A673 (cell line): ENCODE measurements around the gene TRMT2B. TPM values are rescaled to one million over a fixed set of nuclear protein-coding genes. Genes with fewer than 3 reads are reported as not detected.

Experiments used
- BruUV-seq: library from RNA; stranded (reverse); fragments of 400-500 nt; replicated peaks from 2 replicates; lab custom pipeline; 2021; lab: Mats Ljungman, UMichigan
- CTCF ChIA-PET: fragments of 300-600 bp; sonication (Branson Sonifier 250); formaldehyde crosslinking; loops from one replicate; lab custom pipeline; 2022; ENCODE audit warnings: antibody characterized with exemption; lab: Charles Lee
- POLR2A ChIA-PET: fragments of 300-600 bp; sonication (Branson Sonifier 250); formaldehyde crosslinking; loops from one replicate; lab custom pipeline; 2022; ENCODE audit warnings: antibody characterized with exemption; ENCODE audit not compliant: low non-redundant PET; lab: Charles Lee
- DNase-seq: peaks from one replicate; pipeline ENCODE4 v3.0.0-alpha.2; 2015; ENCODE audit warnings: low spot score
- H3K27ac ChIP-seq: fragments of 200-600 bp; sonication (generic); 2 replicates; pipeline ENCODE4 v1.5.1; 2016; ENCODE audit warnings: mixed run types, low read depth, mild to moderate bottlenecking, mixed read lengths, antibody characterized with exemption, low read length; ENCODE audit not compliant: poor library complexity, severe bottlenecking
- H3K27me3 ChIP-seq: fragments of 200-600 bp; sonication (generic); replicated peaks from 2 replicates; pipeline ENCODE4 v1.6.1; 2017; ENCODE audit warnings: mixed run types, low read depth, mild to moderate bottlenecking, mixed read lengths, antibody characterized with exemption, low read length; ENCODE audit not compliant: insufficient read depth, poor library complexity
- H3K36me3 ChIP-seq: fragments of 200-600 bp; sonication (generic); 2 replicates; pipeline ENCODE4 v1.6.1; 2016; ENCODE audit warnings: mixed run types, mild to moderate bottlenecking, mixed read lengths, antibody characterized with exemption, low read length; ENCODE audit not compliant: insufficient read depth, poor library complexity, severe bottlenecking
- H3K4me1 ChIP-seq: fragments of 200-600 bp; sonication (generic); 2 replicates; pipeline ENCODE4 v1.6.1; 2017; ENCODE audit warnings: mixed run types, mild to moderate bottlenecking, mixed read lengths, antibody characterized with exemption, low read length; ENCODE audit not compliant: insufficient read depth, poor library complexity, severe bottlenecking
- H3K4me3 ChIP-seq: fragments of 200-600 bp; sonication (generic); 2 replicates; pipeline ENCODE4 v1.5.1; 2016; ENCODE audit warnings: low read depth, mixed run types, mild to moderate bottlenecking, mixed read lengths, low read length; ENCODE audit not compliant: poor library complexity, severe bottlenecking
- H3K9me3 ChIP-seq: fragments of 200-600 bp; sonication (generic); 2 replicates; pipeline ENCODE4 v1.6.1; 2016; ENCODE audit warnings: mixed run types, low read depth, mild to moderate bottlenecking, mixed read lengths, antibody characterized with exemption, low read length; ENCODE audit not compliant: poor library complexity, severe bottlenecking
- EZH2 ChIP-seq: fragments of 200-600 bp; sonication (generic); IDR thresholded peaks from 2 replicates; pipeline ENCODE4 v1.6.1; 2017; ENCODE audit warnings: borderline replicate concordance, low read depth, mild to moderate bottlenecking, mixed read lengths, antibody characterized with exemption, low read length; ENCODE audit not compliant: poor library complexity, severe bottlenecking
- intact Hi-C: fragments of 100-400 bp; cut with micrococcal nuclease; formaldehyde crosslinking; loops from one replicate; pipeline ENCODE4 v1.10.0; 2022; ENCODE audit not compliant: unreplicated experiment
- total RNA-seq: library from RNA; stranded (reverse); gene quantifications from 2 replicates; pipeline ENCODE4 v1.2.3, GENCODE V29; 2021
- TF ChIP-seq, protein P1 (sequence below): fragments of 300-800, 200-600 bp; sonication (generic); conservative IDR thresholded peaks from 2 replicates; pipeline ENCODE4 v1.5.1; 2017; ENCODE audit warnings: low read depth, mild to moderate bottlenecking, antibody characterized with exemption, low read length, moderate library complexity, mixed read lengths

TRMT2B gene
- total RNA-seq, 1 experiment from 2014 or later: 20.8 TPM

DNA sequence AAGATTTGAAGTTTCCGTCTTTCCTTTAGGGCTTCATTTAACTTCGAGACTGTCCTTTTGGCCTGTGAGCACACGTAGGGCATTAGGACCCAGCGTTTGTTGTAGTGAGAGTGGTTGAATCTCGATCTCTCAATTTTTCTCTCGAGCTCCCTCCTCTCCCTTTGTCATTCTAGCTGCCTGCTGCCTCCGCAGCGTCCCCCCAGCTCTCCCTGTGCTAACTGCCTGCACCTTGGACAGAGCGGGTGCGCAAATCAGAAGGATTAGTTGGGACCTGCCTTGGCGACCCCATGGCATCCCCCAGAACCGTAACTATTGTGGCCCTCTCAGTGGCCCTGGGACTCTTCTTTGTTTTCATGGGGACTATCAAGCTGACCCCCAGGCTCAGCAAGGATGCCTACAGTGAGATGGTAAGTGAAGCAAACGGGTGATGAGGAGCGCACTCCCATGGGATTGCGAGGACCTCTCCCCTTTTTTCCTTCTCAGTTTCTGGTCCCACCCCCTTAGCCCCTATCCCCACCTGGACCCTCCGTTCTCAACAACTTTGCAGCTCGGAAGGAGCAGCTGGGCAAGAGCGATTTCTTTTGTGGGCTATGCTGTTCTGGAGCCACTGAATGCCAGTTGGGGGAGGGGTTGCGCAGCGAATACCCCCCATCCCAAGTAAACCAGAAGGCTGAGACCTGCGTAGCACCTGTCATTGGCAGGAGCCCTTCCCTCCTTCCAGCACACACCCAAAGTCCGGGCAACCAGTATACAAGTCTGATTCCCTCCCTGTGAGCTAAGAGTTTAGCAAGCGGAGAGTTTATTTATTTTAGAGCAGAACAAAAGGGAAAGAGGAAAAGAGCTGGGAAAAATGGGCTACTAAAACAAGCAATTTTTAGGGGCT lies 27.0 kb upstream of the TRMT2B start, which contains the start of gene TMEM35A:
TSS of gene TMEM35A (plus strand) at position 164 of the 883 bp plus-strand sequence. CDS start at position 288, 124 bp downstream.
- no TSS peak for BruUV-seq
- Histone ChIP-seq H3K4me3 (peak within 1 kb of the TSS; percentile 17), H3K36me3 (no peaks in the 10 kb centered on the region), H3K27me3 (no peaks in the 10 kb centered on the region), H3K4me1 (no peaks in the 10 kb centered on the region), H3K27ac (no peak within 1 kb of the TSS), H3K9me3 (no peaks in the 10 kb centered on the region)
- ChIA-PET CTCF (interaction anchor here (0.6 kb wide), 1 partner anchor 52 kb away, joined by 3 read pairs; no protein-coding TSS in a partner anchor), POLR2A (no interaction called here)
- intact Hi-C loops: no loop called here
- TF ChIP-seq EZH2: no peak
- TF ChIP-seq, protein P1, sequence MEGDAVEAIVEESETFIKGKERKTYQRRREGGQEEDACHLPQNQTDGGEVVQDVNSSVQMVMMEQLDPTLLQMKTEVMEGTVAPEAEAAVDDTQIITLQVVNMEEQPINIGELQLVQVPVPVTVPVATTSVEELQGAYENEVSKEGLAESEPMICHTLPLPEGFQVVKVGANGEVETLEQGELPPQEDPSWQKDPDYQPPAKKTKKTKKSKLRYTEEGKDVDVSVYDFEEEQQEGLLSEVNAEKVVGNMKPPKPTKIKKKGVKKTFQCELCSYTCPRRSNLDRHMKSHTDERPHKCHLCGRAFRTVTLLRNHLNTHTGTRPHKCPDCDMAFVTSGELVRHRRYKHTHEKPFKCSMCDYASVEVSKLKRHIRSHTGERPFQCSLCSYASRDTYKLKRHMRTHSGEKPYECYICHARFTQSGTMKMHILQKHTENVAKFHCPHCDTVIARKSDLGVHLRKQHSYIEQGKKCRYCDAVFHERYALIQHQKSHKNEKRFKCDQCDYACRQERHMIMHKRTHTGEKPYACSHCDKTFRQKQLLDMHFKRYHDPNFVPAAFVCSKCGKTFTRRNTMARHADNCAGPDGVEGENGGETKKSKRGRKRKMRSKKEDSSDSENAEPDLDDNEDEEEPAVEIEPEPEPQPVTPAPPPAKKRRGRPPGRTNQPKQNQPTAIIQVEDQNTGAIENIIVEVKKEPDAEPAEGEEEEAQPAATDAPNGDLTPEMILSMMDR: no peak
- DNase-seq: no peak

DNA sequence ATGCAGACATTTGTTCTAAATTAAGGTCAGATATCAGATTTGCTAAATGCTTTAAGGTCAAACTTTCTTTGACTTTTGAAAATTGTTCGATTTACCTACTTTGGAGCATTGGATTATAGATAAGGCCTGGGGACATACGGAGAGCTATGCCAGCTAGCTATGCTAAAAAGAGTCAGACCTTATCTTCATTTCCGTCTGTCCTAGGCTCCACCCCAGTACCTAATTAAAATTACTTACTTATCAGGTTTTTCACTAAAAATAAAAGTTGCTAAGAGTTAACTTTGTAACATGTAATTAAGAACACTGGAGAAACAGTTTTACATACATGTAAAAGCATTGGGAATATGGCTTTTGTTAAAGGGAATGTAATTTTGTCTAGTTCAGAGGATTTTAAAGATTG lies 19.7 kb upstream of the TRMT2B start:
- no peak overlapping the region for H3K27ac ChIP-seq
- no TSS peak for BruUV-seq
- TF ChIP-seq, protein P1: no peak
- no peak for TF ChIP-seq EZH2
- intact Hi-C loops: no loop called here
- H3K27me3 ChIP-seq: no peaks in the 10 kb centered on the region
- H3K36me3 ChIP-seq: no peaks in the 10 kb centered on the region
- H3K4me3 ChIP-seq: no peak overlapping the region
- ChIA-PET CTCF (no interaction called here), POLR2A (no interaction called here)
- no peaks in the 10 kb centered on the region for H3K9me3 ChIP-seq
- DNase-seq: no peak
- no peaks in the 10 kb centered on the region for H3K4me1 ChIP-seq

DNA sequence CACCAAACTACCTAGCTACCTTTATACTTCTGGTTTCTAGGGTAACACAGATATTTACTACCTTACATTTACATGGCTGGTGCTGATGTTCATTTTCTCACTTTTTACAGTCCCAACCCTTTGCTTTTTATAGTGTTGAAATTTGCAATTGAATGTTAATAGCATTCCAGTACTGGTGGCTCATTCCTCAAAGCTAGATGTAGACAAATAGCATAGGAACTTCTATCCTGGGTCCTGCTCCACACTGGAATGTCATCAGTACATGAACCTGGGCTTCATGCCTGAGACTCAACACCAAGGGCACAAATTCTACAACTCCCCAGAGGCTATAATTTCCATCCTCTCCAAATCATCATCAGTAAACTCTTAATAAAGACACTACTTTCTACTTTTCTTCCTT lies 10.3 kb upstream of the TRMT2B start:
- ChIA-PET POLR2A (no interaction called here), CTCF (no interaction called here)
- Histone ChIP-seq H3K27ac (no peak overlapping the region), H3K4me3 (no peak overlapping the region), H3K27me3 (no peaks in the 10 kb centered on the region), H3K36me3 (no peaks in the 10 kb centered on the region), H3K9me3 (no peaks in the 10 kb centered on the region), H3K4me1 (no peaks in the 10 kb centered on the region)
- no peak for DNase-seq
- intact Hi-C loops: no loop called here
- no TSS peak for BruUV-seq
- TF ChIP-seq, protein P1: no peak
- TF ChIP-seq EZH2: no peak
